ENCODE results near the gene MYZAP. TPM values are rescaled to one million over a fixed set of nuclear protein-coding genes. Genes with fewer than 3 reads are reported as not detected.
"Not testable (repeated sequence)": the region's sequence is repeated elsewhere in the genome, so short reads cannot be mapped to it uniquely, and the experiment has no call there.

Gene MYZAP
- total RNA-seq, 1 donor from 2014 or later = 0.27 TPM

DNA sequence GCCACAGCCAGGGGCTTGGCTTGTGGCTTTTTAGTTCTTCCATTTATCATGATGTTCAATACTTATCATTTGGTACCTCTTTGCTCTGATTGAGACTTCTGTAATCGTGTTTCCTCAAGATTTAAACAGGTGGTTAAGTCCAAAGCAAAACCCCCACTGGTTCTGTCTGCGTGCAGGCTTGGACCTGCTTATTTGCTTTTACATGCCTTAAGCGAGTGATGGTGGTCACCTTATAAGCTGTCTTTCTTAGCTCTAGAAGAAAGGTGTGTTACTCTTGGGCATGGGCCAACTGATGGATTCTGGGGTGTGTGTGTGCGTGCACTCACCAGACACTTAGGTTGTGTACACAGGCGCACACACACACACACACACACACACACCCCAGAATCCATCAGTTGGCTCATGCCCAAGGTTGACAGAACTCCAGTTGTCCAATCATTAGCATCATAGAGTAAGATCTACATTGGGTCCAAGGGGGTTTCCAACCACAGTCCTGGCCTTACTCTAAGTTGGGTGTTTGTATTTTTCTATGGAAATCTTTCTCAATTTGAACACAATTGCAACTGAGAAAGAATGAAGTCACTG lies 1.2 kb downstream of the MYZAP start:
- intact Hi-C loops (cut with micrococcal nuclease) = no loop called here

DNA sequence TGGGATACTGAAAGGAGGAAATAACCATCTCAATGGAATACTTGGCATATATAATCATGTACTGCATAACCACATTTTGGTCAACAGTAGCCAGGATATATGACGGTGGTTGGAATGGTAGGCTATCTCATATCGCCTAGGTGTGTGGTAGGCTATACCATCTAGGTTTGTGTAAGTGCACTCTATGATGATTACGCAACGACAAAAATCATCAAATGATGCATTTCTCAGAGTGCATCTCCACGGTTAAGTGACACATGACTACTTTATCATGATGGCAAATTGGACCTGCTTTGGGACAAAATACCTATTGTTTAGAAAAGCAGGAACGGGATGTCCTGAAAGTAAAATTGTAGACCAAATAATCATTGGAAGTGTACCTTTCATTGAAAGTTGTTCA lies 2.8 kb downstream of the MYZAP start:
- intact Hi-C loops (cut with micrococcal nuclease) = no loop called here

DNA sequence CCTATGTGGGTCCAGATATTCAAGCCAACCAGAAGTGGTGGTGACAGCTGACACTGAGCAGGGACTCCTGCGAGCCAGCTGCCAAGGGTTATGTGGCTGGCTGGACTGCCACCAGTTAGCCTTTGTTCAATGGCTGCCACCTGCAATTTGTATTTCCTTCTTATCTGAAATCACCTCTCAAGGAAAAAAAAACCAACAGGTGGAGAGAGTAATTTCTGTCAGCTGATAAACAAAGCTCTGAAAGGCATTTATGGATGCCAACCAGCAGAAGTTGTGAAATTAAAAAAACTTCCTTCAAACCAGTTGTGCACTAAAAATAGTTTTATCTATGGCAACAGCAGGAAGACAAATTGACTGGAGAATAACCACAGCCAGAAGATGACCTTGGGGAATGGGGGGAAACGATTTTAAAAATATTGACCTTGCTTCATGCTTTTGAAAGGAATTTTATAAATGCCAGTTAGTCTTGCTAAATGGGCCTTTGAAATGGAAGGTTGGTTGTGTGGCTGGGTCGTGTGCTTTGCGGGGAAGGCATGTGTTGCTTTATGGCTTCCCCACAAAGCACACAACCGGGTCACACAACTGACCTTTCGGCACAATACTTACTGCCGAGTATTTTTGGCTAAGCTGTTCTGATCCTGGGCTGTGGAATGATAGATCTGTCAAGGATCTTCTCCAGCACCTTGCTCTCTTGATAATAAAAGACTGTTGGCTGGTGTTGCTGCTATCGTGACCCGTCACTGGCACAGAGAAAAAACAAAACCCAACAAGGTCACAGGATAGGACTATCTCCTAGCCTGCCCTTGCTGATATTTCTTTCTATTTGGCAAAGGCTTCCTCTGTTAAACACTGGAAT lies 3.5 kb downstream of the MYZAP start:
- intact Hi-C loops (cut with micrococcal nuclease) = no loop called here

DNA sequence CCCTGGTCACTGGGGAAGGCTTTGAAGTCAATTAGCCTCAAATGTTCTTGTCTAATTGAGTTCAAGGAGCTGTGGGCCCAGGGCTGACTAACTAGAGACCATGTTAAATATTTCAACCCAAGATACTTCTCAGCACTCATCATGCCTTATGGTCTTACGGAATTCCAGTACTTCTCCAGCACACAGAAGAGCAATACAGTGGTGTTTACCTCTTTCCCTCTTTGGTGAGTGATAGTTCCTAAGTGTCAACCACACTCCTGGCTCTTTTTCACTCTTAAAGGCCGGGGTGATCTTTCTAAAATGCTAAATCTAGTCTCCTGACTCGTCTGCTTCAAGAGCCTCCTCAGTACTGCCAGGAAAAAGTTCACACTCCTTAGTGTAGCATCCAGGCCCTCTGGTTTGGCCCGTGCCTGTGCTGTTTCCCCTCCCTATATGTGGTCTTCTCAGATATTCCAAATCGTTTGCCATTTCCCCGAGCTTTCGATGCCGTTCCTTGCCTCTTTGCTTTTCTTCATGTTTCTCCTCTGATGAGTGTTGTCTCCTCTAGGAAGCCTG lies 4.7 kb downstream of the MYZAP start:
- intact Hi-C loops (cut with micrococcal nuclease) = no loop called here

DNA sequence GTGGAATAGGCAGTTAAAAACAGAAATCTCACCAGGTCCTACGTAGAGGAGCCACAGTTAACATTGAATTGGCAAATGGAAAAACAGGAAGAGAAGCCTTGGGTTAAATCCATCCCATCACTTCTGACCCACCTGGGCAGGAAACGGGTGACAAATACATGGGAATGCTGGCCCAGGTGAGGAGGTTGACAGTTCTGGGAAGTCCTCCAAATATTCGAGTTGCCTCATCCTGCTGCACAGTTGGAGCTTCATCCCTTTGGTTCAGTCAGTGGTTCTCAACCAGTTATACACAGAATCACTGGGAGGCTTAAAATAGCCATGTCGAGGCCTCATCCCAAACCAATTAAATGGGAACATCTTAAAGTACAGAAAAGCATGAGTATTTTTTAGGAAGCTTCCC lies 5.3 kb downstream of the MYZAP start:
- intact Hi-C loops (cut with micrococcal nuclease) = no loop called here

DNA sequence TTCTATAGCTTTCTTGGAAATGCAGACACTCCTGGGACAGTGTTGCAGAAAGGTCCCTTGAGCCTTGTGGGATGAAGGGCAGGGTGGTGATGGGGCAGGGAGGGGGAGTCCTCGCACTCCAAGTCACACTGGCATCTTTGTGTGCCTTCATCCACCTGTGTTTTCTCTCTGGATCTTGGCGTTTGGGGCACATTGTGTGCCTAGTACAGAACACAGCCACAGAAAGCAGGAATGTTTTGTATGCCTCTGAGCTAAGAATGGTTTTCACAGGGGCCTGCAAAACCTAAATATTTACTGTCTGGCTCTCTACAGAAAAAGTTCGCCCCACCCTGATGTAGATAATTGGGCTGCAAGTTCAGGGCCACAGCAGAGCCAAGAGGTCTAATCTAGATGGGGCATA lies 5.7 kb downstream of the MYZAP start:
- intact Hi-C loops (cut with micrococcal nuclease) = no loop called here

DNA sequence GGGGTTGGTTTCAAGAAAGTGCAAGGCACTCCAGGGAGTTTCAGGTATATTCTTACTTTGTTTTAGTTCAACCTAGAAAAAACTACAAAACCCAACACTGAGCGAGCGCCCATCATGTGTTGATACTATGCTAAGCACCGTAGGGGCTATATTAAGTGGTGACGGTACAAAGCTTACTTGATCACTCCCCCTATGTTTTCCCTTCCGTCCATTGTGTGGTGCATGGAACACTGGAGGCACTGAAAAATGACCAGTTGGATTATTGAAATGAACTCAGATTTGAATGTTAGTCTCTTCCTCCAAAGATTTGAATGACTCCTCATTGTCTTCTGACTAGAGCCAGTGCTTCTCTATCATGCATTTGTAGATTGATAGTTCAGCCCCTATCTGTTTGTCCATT lies 6.6 kb downstream of the MYZAP start:
- intact Hi-C loops (cut with micrococcal nuclease) = no loop called here

DNA sequence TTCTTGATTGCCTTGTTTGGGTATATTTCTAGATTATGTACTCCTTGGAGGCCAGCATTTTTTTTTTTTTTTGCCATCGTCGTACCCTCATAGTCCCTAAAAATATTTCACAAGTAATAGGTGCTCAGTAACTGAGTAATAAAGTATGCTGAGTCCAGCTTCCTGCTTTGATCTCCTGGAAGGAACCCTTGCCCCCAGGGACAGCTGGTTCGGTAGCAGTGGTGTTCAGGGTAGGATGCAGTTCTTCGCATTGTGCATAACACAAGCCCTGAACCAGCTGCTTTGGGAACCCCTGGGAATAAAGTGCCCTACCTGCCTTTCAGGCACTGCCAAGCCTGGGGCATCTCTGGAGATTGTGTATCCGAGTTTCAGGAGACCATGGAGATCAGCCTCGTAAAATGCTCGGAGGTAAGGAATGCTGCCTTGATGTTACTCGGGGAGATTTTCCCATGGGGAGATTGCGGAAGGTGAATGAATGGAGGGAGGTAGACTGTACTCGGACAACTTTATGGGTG lies 7.6 kb downstream of the MYZAP start:
- intact Hi-C loops (cut with micrococcal nuclease) = no loop called here

DNA sequence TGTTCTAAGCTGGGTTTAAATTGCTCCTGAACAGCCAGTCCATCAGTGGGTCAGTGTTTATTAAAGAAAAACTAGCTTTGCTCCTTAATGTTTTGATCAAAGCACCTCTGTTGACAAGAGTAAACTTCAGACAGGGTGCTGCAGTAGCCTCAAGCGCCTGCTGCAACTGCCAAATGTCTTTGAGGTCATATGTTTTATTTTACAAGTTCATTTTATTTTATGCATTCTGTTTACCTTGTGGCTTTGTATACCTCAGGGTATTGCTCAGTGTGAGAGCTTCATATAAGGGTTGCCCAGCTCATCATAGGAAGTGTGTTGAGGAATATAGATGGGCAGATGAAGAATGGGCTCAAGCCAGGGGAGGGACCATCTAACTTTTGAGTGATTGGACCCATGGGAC lies 8.5 kb downstream of the MYZAP start:
- intact Hi-C loops (cut with micrococcal nuclease) = no loop called here

DNA sequence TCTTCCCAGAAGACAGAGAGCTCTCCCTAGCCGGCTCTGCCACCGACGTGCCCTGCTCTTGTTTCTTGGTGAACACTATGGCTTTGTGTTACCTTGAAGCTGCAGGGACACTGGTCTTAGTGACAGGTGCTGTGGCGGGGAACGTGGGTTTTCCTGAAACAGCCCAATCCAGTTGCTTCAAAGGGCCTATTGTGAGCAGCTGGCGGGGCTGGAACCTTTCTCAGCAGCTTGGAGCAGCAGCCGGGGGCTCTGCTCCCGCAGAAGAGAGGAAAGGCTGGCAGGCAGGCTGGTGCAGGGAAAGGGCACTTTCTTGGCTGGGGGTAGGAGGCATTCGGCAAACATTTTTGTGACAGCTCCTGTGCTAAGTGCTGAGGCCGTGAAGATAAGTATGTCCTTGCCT lies 12.8 kb downstream of the MYZAP start:
- intact Hi-C loops (cut with micrococcal nuclease) = no loop called here

DNA sequence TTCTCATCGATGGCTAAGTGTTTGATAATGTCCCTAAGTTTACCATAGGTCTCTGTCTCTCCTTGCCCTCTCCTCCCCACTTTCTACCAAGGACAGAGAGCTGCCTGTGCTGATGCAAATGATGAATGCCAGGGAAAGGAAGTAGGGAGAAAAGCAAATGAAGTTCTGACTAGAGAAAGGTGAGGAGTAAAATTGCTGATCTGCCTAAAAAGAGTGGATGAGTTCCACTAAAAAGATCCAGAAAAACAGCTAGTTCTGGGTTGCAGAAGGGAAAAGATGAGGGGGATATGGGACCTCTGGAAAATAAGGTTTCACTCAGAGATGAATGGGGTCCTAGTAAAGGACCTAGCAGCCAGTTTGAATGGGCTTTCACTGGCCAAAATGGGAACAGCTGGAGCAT lies 13.8 kb downstream of the MYZAP start:
- intact Hi-C loops (cut with micrococcal nuclease) = no loop called here

DNA sequence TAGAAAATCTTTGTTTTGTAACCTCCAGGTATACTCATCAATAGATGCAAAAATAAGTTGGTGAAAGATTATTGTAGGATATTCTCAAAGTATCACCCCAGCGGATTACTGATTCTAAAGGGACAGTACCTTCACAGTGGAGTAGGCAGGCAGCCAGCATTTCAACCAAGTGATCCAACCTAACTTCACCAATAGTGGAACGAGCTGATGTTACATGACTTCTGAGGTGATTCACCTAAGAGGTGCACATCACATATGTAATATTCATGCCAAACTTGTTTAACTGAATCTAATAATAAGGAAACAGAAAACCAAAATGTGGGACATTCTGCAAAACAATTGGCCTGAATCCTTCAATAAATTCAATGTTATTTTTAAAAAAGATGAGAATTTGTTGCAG lies 14.3 kb downstream of the MYZAP start:
- intact Hi-C loops (cut with micrococcal nuclease) = no loop called here

DNA sequence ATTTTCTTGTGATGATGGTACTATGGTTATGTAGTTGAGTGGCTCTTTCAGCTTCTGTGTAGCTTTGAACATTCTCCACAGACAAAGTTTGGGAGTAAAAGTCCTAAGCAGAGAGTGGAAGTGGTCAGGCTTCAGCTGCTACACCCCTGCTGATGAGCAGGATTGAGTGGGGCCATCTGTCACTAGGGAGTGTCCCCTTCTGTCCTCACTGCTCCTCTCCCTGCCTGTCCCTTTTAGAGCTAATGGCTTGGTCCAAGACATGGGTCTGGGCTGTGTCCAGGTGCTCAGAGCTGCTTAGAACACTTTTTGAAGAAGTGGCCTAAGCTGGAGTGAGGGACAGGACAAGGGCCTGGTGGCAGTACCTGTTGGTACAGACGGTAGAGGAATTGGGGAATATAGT lies 15.1 kb downstream of the MYZAP start:
- intact Hi-C loops (cut with micrococcal nuclease) = no loop called here

DNA sequence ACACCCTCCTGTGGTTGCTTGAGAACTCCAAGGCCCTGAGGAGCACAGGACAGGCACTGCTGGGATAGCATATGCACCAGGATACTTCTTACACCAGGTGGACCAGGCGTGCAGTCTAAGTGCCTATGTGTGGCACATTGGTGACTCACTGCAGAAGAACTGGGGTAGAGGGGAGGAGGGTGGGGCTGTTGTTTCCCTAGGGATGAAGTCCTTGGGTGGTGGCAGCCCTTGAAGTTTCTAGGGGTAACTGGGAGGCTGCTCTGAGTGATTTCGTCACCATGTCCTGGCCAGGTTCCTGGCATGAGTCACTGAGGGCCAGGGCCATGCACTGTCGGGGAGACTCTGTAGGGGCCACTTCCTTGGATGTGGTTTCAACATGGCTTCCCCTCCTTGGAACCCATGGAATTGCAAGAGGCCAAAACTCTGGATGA lies 15.9 kb downstream of the MYZAP start:
- intact Hi-C loops (cut with micrococcal nuclease) = no loop called here

DNA sequence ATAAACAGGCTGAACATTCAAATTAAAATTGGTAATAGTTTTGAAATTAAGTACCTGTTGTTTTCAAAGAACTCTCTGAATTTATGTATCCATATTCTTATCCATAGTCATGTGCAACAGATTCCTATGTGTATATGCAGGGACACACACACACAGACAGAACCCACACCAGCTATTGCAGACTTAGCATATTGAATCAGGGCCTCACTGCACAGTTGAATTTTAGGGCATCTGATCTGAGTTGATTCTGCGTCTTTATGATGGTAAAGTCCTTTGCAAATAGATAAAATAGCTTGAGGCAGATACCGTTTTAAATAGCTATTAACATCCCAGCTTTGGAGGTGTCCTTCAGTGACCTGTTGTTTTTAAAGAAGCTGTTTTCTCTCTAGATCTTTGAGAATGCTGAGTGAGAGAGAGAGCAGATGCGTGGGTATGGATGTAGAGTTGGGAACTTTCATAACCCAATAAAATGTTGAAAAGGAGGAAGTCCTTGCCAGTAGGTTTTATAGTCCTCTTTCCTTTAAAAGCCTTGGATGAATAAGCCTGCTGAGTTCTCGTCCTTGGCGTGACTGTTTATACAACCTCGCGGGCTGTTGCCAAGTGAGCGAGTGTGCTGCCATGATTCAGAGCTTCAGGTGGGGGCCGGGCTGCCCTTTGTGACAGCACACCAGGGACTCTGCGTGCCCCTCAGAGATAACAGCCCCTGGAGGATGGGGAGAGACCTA lies 18.3 kb downstream of the MYZAP start:
- intact Hi-C loops (cut with micrococcal nuclease) = no loop called here

DNA sequence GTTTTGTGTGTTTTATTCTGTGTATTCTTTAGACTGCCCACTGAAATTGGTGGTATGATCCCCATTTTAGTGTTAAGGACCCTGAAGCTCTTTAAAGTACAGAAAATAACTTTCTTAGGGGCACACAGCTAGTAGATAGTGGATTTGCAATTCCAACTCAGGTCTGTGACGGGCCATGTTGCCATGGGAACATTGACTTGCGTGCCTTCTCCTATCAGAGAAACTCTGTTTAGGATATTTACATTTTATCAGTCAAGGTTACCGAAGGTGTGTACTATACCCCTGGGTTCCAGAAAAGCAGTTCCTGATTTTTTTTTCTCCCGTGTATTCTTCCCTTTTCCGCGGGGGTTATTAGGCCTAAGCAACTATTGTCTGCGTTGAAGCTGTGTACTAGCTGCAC lies 19.4 kb downstream of the MYZAP start:
- intact Hi-C loops (cut with micrococcal nuclease) = no loop called here

DNA sequence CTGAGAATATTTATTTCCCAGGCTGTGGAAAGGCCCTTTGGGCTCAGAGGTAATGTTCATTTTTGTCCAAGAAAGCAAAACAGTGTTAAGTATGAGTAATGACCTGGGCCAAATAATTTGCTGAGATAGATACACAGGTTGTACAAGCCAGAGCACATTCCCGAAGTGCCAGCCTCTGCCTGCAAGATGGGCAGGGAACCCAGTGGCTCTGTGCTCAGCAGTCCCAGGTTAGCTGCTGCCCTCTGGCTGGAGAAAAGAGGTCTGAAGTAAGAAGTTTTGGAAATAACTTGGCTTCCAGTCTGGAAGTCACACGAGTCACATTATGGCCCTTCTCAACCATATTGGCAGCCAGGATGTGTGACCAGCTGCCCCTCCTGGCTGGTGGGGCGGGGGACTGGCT lies 20.2 kb downstream of the MYZAP start:
- intact Hi-C loops (cut with micrococcal nuclease) = no loop called here

DNA sequence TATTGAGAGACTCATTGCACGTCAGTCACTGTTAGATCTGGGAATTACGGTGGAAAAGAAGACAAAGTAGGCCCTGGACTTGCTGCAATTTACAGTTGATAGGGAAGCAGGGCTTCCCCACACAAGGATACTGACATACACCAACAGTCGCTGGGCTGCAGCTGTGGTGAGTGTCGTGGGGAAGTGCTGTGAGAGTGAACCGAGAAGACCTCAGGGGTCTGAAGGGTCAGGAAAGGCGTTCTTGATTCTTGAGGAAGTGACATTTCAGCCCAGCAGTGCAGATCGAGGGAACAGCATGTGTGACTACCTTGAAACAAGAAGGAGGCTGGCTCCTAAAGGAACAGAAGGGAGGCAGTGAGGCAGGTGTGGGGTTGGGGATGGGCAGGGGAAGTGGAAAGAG lies 22.5 kb downstream of the MYZAP start:
- intact Hi-C loops (cut with micrococcal nuclease) = no loop called here

DNA sequence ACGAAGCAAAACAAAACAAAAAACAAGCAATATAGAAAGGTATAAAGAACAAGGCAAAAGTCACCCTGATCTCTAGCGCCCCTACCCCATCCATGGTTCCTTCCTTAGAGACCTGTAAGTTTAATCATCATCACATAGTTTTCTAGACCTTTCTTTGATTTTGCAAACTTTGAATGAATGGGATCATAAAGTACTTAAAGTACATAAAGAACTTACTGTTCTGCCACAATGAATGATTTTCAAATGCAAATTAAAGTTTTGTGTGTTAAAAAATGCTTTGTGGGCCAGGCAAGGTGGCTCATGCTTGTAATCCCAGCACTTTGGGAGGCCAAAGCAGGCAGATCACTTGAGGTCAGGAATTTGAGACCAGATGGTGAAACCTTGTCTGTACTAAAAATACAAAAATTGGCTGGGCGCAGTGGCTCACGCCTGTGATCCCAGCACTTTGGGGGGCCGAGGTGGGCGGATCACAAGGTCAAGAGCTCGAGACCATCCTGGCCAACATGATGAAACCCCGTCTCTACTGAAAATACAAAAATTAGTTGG lies 24.3 kb downstream of the MYZAP start:
- intact Hi-C loops (cut with micrococcal nuclease) = not testable (repeated sequence)

DNA sequence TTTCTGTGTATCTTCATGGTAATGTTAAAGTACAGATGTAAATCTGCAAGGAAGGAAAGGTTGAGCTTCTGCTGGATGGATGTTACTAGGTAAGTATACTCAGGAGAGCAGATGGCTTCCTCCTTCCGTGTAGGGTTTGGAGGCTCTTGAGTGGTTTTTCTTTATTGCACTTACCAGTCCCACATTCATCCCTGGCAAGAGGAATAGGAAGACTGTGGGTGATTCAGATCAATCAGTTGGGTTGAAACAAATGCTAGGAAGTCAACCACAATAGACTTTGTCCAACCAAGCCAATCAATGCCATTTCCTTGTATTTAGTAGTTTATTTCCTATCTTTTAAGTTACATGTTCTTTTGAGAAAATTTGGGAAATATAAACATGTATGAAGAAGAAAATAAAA lies 26.6 kb downstream of the MYZAP start:
- intact Hi-C loops (cut with micrococcal nuclease) = no loop called here

DNA sequence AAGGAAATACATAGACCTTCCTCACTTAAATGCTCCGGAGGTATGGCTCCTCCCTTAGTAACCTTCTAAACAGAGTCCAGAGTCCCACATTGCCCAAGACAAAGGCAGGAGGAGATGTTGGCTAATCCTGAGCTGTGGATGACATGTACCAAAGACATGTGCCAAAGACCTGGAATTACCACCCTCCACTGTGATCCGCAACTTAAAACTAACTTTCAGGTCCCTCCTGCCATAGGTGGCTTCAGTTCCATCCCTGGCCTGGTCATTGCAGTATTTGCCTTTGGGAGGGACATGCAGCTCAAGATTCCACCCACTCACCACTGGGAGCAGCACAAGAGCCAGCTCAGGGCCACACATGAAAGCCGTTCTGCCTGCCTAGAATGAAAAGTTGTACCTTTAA lies 28.0 kb downstream of the MYZAP start:
- intact Hi-C loops (cut with micrococcal nuclease) = no loop called here

DNA sequence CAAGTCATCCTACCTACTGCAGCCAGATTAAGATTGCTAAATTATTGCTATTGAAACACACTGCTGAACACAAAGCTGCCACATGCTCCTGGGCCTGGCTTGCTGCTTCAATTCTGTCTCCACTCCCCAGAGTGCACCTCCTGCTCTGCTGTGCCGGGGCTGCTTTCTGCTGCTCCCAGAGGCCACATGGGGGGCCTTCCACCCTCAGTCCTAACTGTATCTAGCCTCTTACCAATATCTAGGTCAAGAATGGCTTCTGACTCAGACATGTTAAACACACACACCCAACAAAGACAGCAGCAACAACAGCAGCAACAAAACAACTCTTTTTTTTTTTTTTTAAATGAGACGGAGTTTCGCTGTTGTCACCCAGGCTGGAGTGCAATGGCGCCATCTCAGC lies 33.0 kb downstream of the MYZAP start:
- intact Hi-C loops (cut with micrococcal nuclease) = no loop called here

Measured in T-helper 2 cell treated with Interferon-gamma antibody and Interleukin-4, amounts not matched to agents 100 ng/mL and 5 ng/mL, for 36 hours (primary cell).